Cardiac fibroblast (primary cell): ENCODE results near the gene PIK3R4.

Source experiments
- DNase-seq, 2 donors: peaks; one replicate each; pipeline versions ENCODE4 v3.0.0 to v3.0.0-alpha.2; 2010; ENCODE audit warnings: low read depth in 2 of 2
- H3K4me3 ChIP-seq, 2 donors: replicated peaks in 1 of 2; 1 replicate in 1 of 2; 2 replicates in 1 of 2; pipeline ENCODE4 v1.5.1; 2011; ENCODE audit warnings: low read depth in 2 of 2, low read length in 2 of 2, mild to moderate bottlenecking in 2 of 2, moderate library complexity in 1 of 2
- TF ChIP-seq, protein P1 (sequence below): IDR thresholded peaks from one replicate; pipeline ENCODE4 v1.5.1; 2011; ENCODE audit warnings: low read depth, mild to moderate bottlenecking, low read length, inconsistent platforms

PIK3R4 gene

DNA sequence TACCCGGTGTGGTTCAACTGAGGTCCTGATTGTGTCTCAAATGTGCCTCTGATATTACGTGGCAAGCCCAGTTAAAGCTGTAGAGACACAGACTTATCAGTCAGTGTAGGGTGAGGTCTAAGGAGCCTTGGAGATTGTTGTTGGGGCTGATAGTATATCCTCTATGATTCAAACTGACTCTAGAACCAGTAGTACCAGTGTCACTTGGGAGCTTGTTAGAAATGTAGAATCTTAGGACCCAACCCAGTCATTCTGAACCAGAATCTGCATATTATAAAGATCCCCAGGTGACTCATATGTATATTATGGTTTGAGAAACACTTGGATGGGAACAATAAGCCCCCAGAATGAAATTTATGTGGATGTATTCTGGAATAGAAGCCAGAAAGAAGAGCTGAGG lies 83.5 kb downstream of the PIK3R4 start:
- no peak for DNase-seq
- no peak overlapping the region for H3K4me3 ChIP-seq
- TF ChIP-seq, protein P1, sequence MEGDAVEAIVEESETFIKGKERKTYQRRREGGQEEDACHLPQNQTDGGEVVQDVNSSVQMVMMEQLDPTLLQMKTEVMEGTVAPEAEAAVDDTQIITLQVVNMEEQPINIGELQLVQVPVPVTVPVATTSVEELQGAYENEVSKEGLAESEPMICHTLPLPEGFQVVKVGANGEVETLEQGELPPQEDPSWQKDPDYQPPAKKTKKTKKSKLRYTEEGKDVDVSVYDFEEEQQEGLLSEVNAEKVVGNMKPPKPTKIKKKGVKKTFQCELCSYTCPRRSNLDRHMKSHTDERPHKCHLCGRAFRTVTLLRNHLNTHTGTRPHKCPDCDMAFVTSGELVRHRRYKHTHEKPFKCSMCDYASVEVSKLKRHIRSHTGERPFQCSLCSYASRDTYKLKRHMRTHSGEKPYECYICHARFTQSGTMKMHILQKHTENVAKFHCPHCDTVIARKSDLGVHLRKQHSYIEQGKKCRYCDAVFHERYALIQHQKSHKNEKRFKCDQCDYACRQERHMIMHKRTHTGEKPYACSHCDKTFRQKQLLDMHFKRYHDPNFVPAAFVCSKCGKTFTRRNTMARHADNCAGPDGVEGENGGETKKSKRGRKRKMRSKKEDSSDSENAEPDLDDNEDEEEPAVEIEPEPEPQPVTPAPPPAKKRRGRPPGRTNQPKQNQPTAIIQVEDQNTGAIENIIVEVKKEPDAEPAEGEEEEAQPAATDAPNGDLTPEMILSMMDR: no peak

DNA sequence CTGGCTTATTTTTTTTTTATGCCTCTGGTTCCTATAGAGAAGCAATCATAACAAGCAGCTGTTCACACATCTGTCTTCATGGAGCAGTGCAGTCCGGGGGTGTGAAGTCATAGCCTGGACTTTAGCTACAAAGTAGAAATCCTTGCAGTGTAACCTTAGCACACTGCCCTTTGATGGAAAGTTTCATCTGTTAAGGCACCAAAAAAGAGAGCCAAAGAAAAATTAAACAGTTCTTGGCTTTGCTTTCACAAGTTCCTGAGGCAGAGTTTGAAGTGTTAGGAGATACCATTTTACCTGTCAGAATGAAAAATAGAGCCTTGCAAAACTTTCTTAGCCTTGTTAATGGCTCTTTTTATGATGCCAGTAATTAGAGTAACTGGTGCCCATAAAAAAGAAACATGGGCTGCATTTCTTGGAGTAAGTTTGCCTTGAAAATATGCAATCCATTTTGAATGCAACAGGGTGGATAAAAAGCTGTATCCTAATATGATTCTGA lies 84.1 kb downstream of the PIK3R4 start:
- H3K4me3 ChIP-seq: no peak overlapping the region
- TF ChIP-seq, protein P1: no peak
- peak in 1 of 2 donors; percentile 21 for DNase-seq

DNA sequence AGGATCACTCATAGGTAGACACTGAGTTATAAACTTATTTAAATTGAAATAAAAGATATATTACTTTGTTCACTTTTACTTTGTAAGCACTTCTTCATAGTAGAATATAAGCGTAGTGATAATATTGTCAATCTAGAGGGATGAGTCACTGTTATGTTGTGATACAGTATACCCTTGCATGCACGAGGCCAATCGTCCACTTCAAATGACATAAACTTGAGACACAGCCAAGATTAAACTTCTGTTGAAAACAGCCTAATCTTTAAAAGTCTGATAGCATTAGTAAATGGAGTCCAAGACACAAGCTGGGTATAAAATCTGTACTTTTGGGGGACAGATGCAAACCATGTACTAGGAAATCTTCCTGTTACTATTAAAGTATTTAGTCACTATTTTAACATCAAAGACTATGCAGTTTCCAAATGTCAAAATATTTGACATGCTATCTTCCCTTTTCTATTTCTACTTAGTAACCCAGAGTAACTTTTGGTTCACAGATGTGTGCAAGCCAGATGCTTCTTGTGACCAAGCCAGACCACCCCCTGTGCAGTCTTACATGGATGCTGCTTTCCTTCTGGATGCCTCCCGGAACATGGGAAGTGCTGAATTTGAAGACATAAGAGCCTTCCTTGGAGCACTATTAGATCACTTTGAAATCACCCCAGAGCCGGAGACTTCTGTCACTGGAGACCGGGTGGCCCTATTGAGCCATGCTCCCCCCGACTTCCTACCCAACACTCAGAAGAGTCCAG lies 85.3 kb downstream of the PIK3R4 start:
- DNase-seq: peak in 1 of 2 donors; percentile 48
- TF ChIP-seq, protein P1: no peak
- H3K4me3 ChIP-seq: no peak overlapping the region

DNA sequence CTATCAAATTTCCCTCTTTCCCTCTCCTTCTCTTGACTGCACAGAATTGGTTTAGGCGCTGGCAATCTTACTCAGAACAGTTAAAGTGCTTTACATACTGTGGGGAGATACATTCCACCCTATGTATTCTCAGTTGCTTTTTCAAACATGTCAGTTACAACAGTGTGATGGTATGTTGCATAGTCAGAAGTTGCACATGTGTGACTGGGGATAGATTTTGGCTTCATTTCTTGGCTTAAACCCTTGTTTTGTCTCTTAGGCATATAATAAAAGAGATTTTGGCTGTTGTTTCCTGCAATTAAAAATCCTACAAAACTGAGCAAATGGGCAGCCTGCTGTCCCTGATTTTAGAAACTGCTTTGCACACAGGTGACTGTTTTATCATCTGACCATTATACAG lies 86.7 kb downstream of the PIK3R4 start:
- no peak for DNase-seq
- H3K4me3 ChIP-seq: no peak overlapping the region
- TF ChIP-seq, protein P1: no peak

DNA sequence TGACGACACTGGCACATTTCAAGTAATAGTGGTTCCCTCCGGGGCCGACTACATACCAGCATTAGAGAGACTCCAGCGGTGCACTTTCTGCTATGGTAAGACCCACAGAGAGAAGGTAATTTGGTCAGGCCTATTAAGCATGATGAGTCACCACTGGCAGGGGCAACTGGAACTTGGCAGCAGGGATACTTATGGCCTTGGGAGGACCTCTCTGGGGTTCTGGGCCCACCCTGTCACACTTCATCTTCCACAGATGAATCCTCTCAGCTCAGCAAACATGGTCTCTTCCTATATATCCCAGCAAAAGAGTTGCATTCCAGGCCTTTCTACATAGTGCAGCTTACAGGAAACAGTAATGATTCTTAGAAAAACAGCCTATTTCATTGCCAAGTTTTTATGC lies 88.0 kb downstream of the PIK3R4 start:
- H3K4me3 ChIP-seq: no peak overlapping the region
- TF ChIP-seq, protein P1: no peak
- peak; percentile 24 to 69 for DNase-seq

DNA sequence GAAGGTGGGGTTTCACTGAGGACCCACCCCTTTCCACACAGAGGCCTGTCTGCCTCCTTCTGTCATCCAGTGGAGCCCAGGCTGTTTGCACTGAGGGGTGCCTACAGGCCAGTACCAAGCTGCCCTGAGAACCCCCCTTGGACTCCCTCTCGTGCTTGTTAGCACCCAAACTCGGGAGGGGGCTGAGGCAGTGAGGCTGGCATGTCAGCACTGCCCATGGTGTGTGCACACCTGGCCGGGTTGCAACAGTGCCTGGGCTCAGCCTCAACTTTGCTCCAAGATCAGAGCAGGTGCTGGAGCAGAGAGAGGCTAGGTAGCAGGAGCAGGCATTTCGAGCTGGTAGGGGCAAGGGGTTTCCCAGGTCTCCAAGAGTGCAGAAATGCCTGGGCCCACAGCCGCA lies 90.0 kb downstream of the PIK3R4 start:
- TF ChIP-seq, protein P1: no peak
- no peak for DNase-seq
- no peak overlapping the region for H3K4me3 ChIP-seq
